Stimulated activated memory B cell treated with anti-CD40 and anti-IgM and Interleukin-4, amounts not matched to agents 10 μg/mL and 1 μg/mL and 100 μg/mL, for 72 hours (primary cell): Measurements from ENCODE around the gene TMSB10.
"Not testable (repeated sequence)": the region's sequence is repeated elsewhere in the genome, so short reads cannot be mapped to it uniquely, and the experiment has no call there.

Experiments used
- ATAC-seq: fragments of 150-1000 bp; cut with Tn5 transposase; 2 replicates; pipeline ENCODE4 v1.10.0; 2021
- H3K27ac Mint-ChIP-seq: one replicate; pipeline ENCODE4 v1.8.0; 2022; ENCODE audit warnings: mild to moderate bottlenecking, mixed read lengths
- H3K27me3 Mint-ChIP-seq: one replicate; pipeline ENCODE4 v1.8.0; 2022; ENCODE audit warnings: mixed read lengths
- H3K36me3 Mint-ChIP-seq: one replicate; pipeline ENCODE4 v1.8.0; 2022; ENCODE audit warnings: mixed read lengths
- H3K4me1 Mint-ChIP-seq: one replicate; pipeline ENCODE4 v1.8.0; 2022; ENCODE audit warnings: mixed read lengths
- H3K4me3 Mint-ChIP-seq: one replicate; pipeline ENCODE4 v1.8.0; 2022; ENCODE audit warnings: mild to moderate bottlenecking, moderate library complexity, mixed read lengths
- H3K9me3 Mint-ChIP-seq: one replicate; pipeline ENCODE4 v1.8.0; 2022; ENCODE audit warnings: mixed read lengths

The TMSB10 gene

GRCh38 chr2:84925724-84926376 is 20.4 kb downstream of the TMSB10 start:
- no peaks in the 10 kb centered on the region for H3K27me3 Mint-ChIP-seq
- peak overlapping the region; percentile 87 for H3K4me3 Mint-ChIP-seq
- peaks cover 43% of the 10 kb centered on the region for H3K4me1 Mint-ChIP-seq
- H3K36me3 Mint-ChIP-seq: no peaks in the 10 kb centered on the region
- ATAC-seq: peak; percentile 96
- H3K9me3 Mint-ChIP-seq: no peaks in the 10 kb centered on the region
- H3K27ac Mint-ChIP-seq: peak overlapping the region; percentile 78

- H3K4me1 Mint-ChIP-seq: peaks cover 55% of the 10 kb centered on the region
- ATAC-seq: no peak
Observed at GRCh38 chr2:84927275-84927627, 21.8 kb downstream of the TMSB10 start.

GRCh38 chr2:84931384-84931821 is 25.9 kb downstream of the TMSB10 start:
- Mint-ChIP-seq H3K27me3 (no peaks in the 10 kb centered on the region), H3K27ac (peak overlapping the region; percentile 26), H3K4me1 (peaks cover 29% of the 10 kb centered on the region), H3K36me3 (no peaks in the 10 kb centered on the region), H3K9me3 (no peaks in the 10 kb centered on the region), H3K4me3 (no peak overlapping the region)
- ATAC-seq: no peak

More at GRCh38 chr2:84927275-84927627, 21.8 kb downstream of the TMSB10 start:
- no peaks in the 10 kb centered on the region for H3K27me3 Mint-ChIP-seq
- no peaks in the 10 kb centered on the region for H3K36me3 Mint-ChIP-seq
- H3K4me3 Mint-ChIP-seq: peak overlapping the region; percentile 87
- peak overlapping the region; percentile 78 for H3K27ac Mint-ChIP-seq
- no peaks in the 10 kb centered on the region for H3K9me3 Mint-ChIP-seq

GRCh38 chr2:84938194-84938879 is 32.9 kb downstream of the TMSB10 start:
- peaks cover 37% of the 10 kb centered on the region for H3K4me1 Mint-ChIP-seq
- peak overlapping the region; percentile 94 for H3K27ac Mint-ChIP-seq
- H3K9me3 Mint-ChIP-seq: no peaks in the 10 kb centered on the region
- no peak for ATAC-seq
- H3K27me3 Mint-ChIP-seq: no peaks in the 10 kb centered on the region
- no peaks in the 10 kb centered on the region for H3K36me3 Mint-ChIP-seq
- no peak overlapping the region for H3K4me3 Mint-ChIP-seq

- peak; percentile 98 for ATAC-seq
- Mint-ChIP-seq H3K4me1 (peaks cover 49% of the 10 kb centered on the region), H3K4me3 (peak overlapping the region; percentile 77), H3K36me3 (no peaks in the 10 kb centered on the region), H3K27me3 (no peaks in the 10 kb centered on the region), H3K27ac (peak overlapping the region; percentile 94), H3K9me3 (no peaks in the 10 kb centered on the region)
Observed at GRCh38 chr2:84939426-84940087, 34.1 kb downstream of the TMSB10 start.

GRCh38 chr2:84940088-84940470 is 34.6 kb downstream of the TMSB10 start:
- H3K9me3 Mint-ChIP-seq: no peaks in the 10 kb centered on the region
- peak overlapping the region; percentile 94 for H3K27ac Mint-ChIP-seq
- H3K27me3 Mint-ChIP-seq: no peaks in the 10 kb centered on the region
- peak overlapping the region; percentile 77 for H3K4me3 Mint-ChIP-seq
- ATAC-seq: no peak
- H3K36me3 Mint-ChIP-seq: no peaks in the 10 kb centered on the region
- H3K4me1 Mint-ChIP-seq: peaks cover 55% of the 10 kb centered on the region

GRCh38 chr2:84940831-84941412 is 35.5 kb downstream of the TMSB10 start:
- Mint-ChIP-seq H3K27ac (peak overlapping the region; percentile 82), H3K4me1 (peaks cover 62% of the 10 kb centered on the region), H3K27me3 (no peaks in the 10 kb centered on the region), H3K4me3 (no peak overlapping the region), H3K9me3 (no peaks in the 10 kb centered on the region), H3K36me3 (no peaks in the 10 kb centered on the region)
- no peak for ATAC-seq

- Mint-ChIP-seq H3K27me3 (no peaks in the 10 kb centered on the region), H3K4me3 (no peak overlapping the region), H3K9me3 (no peaks in the 10 kb centered on the region), H3K36me3 (no peaks in the 10 kb centered on the region), H3K27ac (peak overlapping the region; percentile 82), H3K4me1 (peaks cover 73% of the 10 kb centered on the region)
- ATAC-seq: no peak
Observed at GRCh38 chr2:84942166-84942565, 36.7 kb downstream of the TMSB10 start.

- peak overlapping the region; percentile 82 for H3K27ac Mint-ChIP-seq
- H3K4me3 Mint-ChIP-seq: peak overlapping the region; percentile 51
- no peaks in the 10 kb centered on the region for H3K36me3 Mint-ChIP-seq
- no peaks in the 10 kb centered on the region for H3K9me3 Mint-ChIP-seq
- ATAC-seq: peak; percentile 58
- H3K27me3 Mint-ChIP-seq: no peaks in the 10 kb centered on the region
- H3K4me1 Mint-ChIP-seq: peaks cover 73% of the 10 kb centered on the region
Observed at GRCh38 chr2:84942964-84943421, 37.5 kb downstream of the TMSB10 start.

- Mint-ChIP-seq H3K9me3 (no peaks in the 10 kb centered on the region), H3K4me1 (peaks cover 62% of the 10 kb centered on the region), H3K27ac (peak overlapping the region; percentile 82), H3K27me3 (no peaks in the 10 kb centered on the region), H3K36me3 (no peaks in the 10 kb centered on the region), H3K4me3 (no peak overlapping the region)
- ATAC-seq: no peak
Observed at GRCh38 chr2:84944295-84944909, 38.9 kb downstream of the TMSB10 start.

- Mint-ChIP-seq H3K4me1 (peaks cover 52% of the 10 kb centered on the region), H3K27ac (peak overlapping the region; percentile 82), H3K4me3 (peak overlapping the region; percentile 58)
- ATAC-seq, H3K36me3 Mint-ChIP-seq, H3K27me3 Mint-ChIP-seq, H3K9me3 Mint-ChIP-seq: not testable (repeated sequence)
Observed at GRCh38 chr2:84945838-84946203, 40.4 kb downstream of the TMSB10 start.

GRCh38 chr2:84946204-84947009 is 41.0 kb downstream of the TMSB10 start:
- no peaks in the 10 kb centered on the region for H3K27me3 Mint-ChIP-seq
- peak; percentile 91 for ATAC-seq
- H3K36me3 Mint-ChIP-seq: no peaks in the 10 kb centered on the region
- H3K9me3 Mint-ChIP-seq: no peaks in the 10 kb centered on the region
- H3K27ac Mint-ChIP-seq: peak overlapping the region; percentile 82
- peak overlapping the region; percentile 16 for H3K4me3 Mint-ChIP-seq
- peaks cover 52% of the 10 kb centered on the region for H3K4me1 Mint-ChIP-seq

GRCh38 chr2:84947010-84947593 is 41.6 kb downstream of the TMSB10 start:
- no peaks in the 10 kb centered on the region for H3K27me3 Mint-ChIP-seq
- no peak for ATAC-seq
- H3K4me3 Mint-ChIP-seq: no peak overlapping the region
- no peaks in the 10 kb centered on the region for H3K9me3 Mint-ChIP-seq
- H3K4me1 Mint-ChIP-seq: peaks cover 48% of the 10 kb centered on the region
- peak overlapping the region; percentile 82 for H3K27ac Mint-ChIP-seq
- H3K36me3 Mint-ChIP-seq: no peaks in the 10 kb centered on the region

- ATAC-seq: no peak
- Mint-ChIP-seq H3K4me3 (no peak overlapping the region), H3K27me3 (no peaks in the 10 kb centered on the region), H3K4me1 (peaks cover 11% of the 10 kb centered on the region), H3K9me3 (no peaks in the 10 kb centered on the region), H3K27ac (no peak overlapping the region), H3K36me3 (peaks cover 6% of the 10 kb centered on the region)
Observed at GRCh38 chr2:84953535-84953934, 48.1 kb downstream of the TMSB10 start.
